IMR-90 (cell line): Measurements from ENCODE around the gene USP24. TPM values are rescaled to one million over a fixed set of nuclear protein-coding genes. Genes with fewer than 3 reads are reported as not detected.

ENCODE experiments used
- ATAC-seq: fragments of 200-7000 bp; cut with Tn5 transposase; 2 replicates; pipeline ENCODE4 v1.9.1; 2020; ENCODE audit warnings: low read depth, mild to moderate bottlenecking, moderate library complexity
- BruUV-seq: library from RNA; stranded (reverse); fragments of 400-500 nt; replicated peaks from 2 replicates; lab custom pipeline; 2021; lab: Mats Ljungman, UMichigan
- CTCF ChIA-PET: fragments of 300-600 bp; formaldehyde crosslinking; extraction: SDS; loops from one replicate; lab custom pipeline; 2021; ENCODE audit warnings: antibody characterized with exemption; lab: Yijun Ruan, JAX
- POLR2A ChIA-PET: fragments of 300-600 bp; sonication (Branson Sonifier 250); formaldehyde crosslinking; loops from one replicate; lab custom pipeline; 2022; ENCODE audit warnings: antibody characterized with exemption; ENCODE audit not compliant: unreplicated experiment; lab: Charles Lee
- DNase-seq: peaks from one replicate; pipeline ENCODE4 v3.0.0; 2013
- H2AFZ ChIP-seq: replicated peaks from 2 replicates; pipeline ENCODE3; 2013; ENCODE audit warnings: low read length, mild to moderate bottlenecking; ENCODE audit not compliant: poor library complexity
- H2AK5ac ChIP-seq: 2 replicates; pipeline ENCODE4 v1.6.1; 2013; ENCODE audit warnings: low read depth, low read length, inconsistent platforms
- H2AK9ac ChIP-seq: replicated peaks from 2 replicates; pipeline ENCODE3; 2013; ENCODE audit warnings: mild to moderate bottlenecking, low read depth, low read length, moderate library complexity; ENCODE audit not compliant: poor library complexity
- H2BK120ac ChIP-seq: 2 replicates; pipeline ENCODE4 v1.6.1; 2013; ENCODE audit warnings: low read depth, low read length, inconsistent platforms
- H2BK15ac ChIP-seq: 3 replicates; pipeline ENCODE4 v1.6.1; 2013; ENCODE audit warnings: low read depth, low read length, inconsistent platforms
- H2BK20ac ChIP-seq: 2 replicates; pipeline ENCODE4 v1.6.1; 2013; ENCODE audit warnings: low read depth, mild to moderate bottlenecking, inconsistent platforms, low read length, moderate library complexity
- H2BK5ac ChIP-seq: 2 replicates; pipeline ENCODE4 v1.6.1; 2013; ENCODE audit warnings: mild to moderate bottlenecking, low read depth, low read length, inconsistent platforms; ENCODE audit not compliant: poor library complexity, severe bottlenecking
- H3K14ac ChIP-seq: replicated peaks from 2 replicates; pipeline ENCODE4 v1.6.1; 2013; ENCODE audit warnings: low read depth, low read length, inconsistent platforms
- H3K18ac ChIP-seq: 2 replicates; pipeline ENCODE4 v1.6.1; 2013; ENCODE audit warnings: low read depth, low read length, control low read depth
- H3K23ac ChIP-seq: 2 replicates; pipeline ENCODE4 v1.6.1; 2013; ENCODE audit warnings: low read depth, low read length, inconsistent platforms
- H3K27ac ChIP-seq: 2 replicates; pipeline ENCODE4 v1.5.1; 2013; ENCODE audit warnings: mild to moderate bottlenecking, control low read depth, low read length; ENCODE audit not compliant: insufficient read depth
- H3K27me3 ChIP-seq: 2 replicates; pipeline ENCODE4 v1.6.1; 2013; ENCODE audit warnings: low read length; ENCODE audit not compliant: control insufficient read depth, insufficient read depth
- H3K36me3 ChIP-seq: 2 replicates; pipeline ENCODE4 v1.6.1; 2013; ENCODE audit warnings: low read length, mixed read lengths; ENCODE audit not compliant: control insufficient read depth, insufficient read depth
- H3K4ac ChIP-seq: 2 replicates; pipeline ENCODE4 v1.6.1; 2013; ENCODE audit warnings: low read depth, low read length, inconsistent platforms
- H3K4me1 ChIP-seq: 2 replicates; pipeline ENCODE4 v1.6.1; 2013; ENCODE audit warnings: low read length, mixed read lengths; ENCODE audit not compliant: control insufficient read depth, insufficient read depth
- H3K4me2 ChIP-seq: 2 replicates; pipeline ENCODE4 v1.6.1; 2013; ENCODE audit warnings: low read depth, mild to moderate bottlenecking, control low read depth, low read length, moderate library complexity
- H3K4me3 ChIP-seq: 2 replicates; pipeline ENCODE4 v1.5.1; 2013; ENCODE audit warnings: low read depth, mild to moderate bottlenecking, control low read depth, low read length, moderate library complexity; ENCODE audit not compliant: insufficient read depth
- H3K56ac ChIP-seq: 2 replicates; pipeline ENCODE4 v1.6.1; 2013; ENCODE audit warnings: low read length, inconsistent platforms; ENCODE audit not compliant: insufficient read depth; ENCODE audit errors: extremely low read depth
- H3K79me1 ChIP-seq, 2 experiments: 2 replicates each; pipeline ENCODE4 v1.6.1; 2013; ENCODE audit warnings: low read length in 2 of 2, inconsistent platforms in 1 of 2, low read depth in 1 of 2
- H3K9ac ChIP-seq: 2 replicates; pipeline ENCODE4 v1.6.1; 2013; ENCODE audit warnings: low read depth, low read length, control low read depth
- H3K9me1 ChIP-seq: 2 replicates; pipeline ENCODE4 v1.6.1; 2013; ENCODE audit warnings: low read length, inconsistent platforms; ENCODE audit not compliant: insufficient read depth
- H3K9me3 ChIP-seq: 2 replicates; pipeline ENCODE4 v1.6.1; 2013; ENCODE audit warnings: low read length; ENCODE audit not compliant: control insufficient read depth, insufficient read depth
- H4K20me1 ChIP-seq: 2 replicates; pipeline ENCODE4 v1.6.1; 2013; ENCODE audit warnings: low read length, inconsistent platforms; ENCODE audit not compliant: insufficient read depth
- H4K5ac ChIP-seq: 2 replicates; pipeline ENCODE4 v1.6.1; 2013; ENCODE audit warnings: mild to moderate bottlenecking, low read depth, low read length, control low read depth
- H4K8ac ChIP-seq, 2 experiments: 2 replicates each; pipeline ENCODE4 v1.6.1; 2013; ENCODE audit warnings: low read depth in 2 of 2, low read length in 2 of 2, control low read depth in 1 of 2, inconsistent platforms in 1 of 2
- H4K91ac ChIP-seq: 2 replicates; pipeline ENCODE4 v1.6.1; 2013; ENCODE audit warnings: low read depth, low read length, inconsistent platforms; ENCODE audit not compliant: insufficient read depth
- BHLHE40 ChIP-seq: fragments of 150-350 bp; IDR thresholded peaks from 2 replicates; pipeline ENCODE4 v1.6.1; 2016; ENCODE audit warnings: mild to moderate bottlenecking, low read depth, low read length
- CEBPB ChIP-seq: IDR thresholded peaks from 2 replicates; pipeline ENCODE4 v1.6.1; 2012; ENCODE audit warnings: low read depth, low read length, improper control_type of control experiment
- CHD1 ChIP-seq: IDR thresholded peaks from 2 replicates; pipeline ENCODE4 v1.6.1; 2012; ENCODE audit warnings: low read depth, low read length, improper control_type of control experiment
- CTCF ChIP-seq: conservative IDR thresholded peaks from 2 replicates; pipeline ENCODE4 v1.5.1; 2012; ENCODE audit warnings: mild to moderate bottlenecking, low read depth, low read length, improper control_type of control experiment
- ELK1 ChIP-seq: fragments of 150-350 bp; IDR thresholded peaks from 2 replicates; pipeline ENCODE4 v1.6.1; 2016; ENCODE audit warnings: low read depth, mild to moderate bottlenecking, low read length, moderate library complexity, borderline replicate concordance
- FOS ChIP-seq: fragments of 150-350 bp; IDR thresholded peaks from 2 replicates; pipeline ENCODE4 v1.6.1; 2016; ENCODE audit warnings: low read depth, low read length
- MAFK ChIP-seq: IDR thresholded peaks from 2 replicates; pipeline ENCODE4 v1.6.1; 2012; ENCODE audit warnings: low read depth, low read length, improper control_type of control experiment
- MAZ ChIP-seq: IDR thresholded peaks from 2 replicates; pipeline ENCODE4 v1.6.1; 2012; ENCODE audit warnings: low read depth, mild to moderate bottlenecking, low read length, improper control_type of control experiment, moderate library complexity, borderline replicate concordance
- MXI1 ChIP-seq: IDR thresholded peaks from 2 replicates; pipeline ENCODE4 v1.6.1; 2012; ENCODE audit warnings: low read depth, mild to moderate bottlenecking, low read length, moderate library complexity, borderline replicate concordance
- NFE2L2 ChIP-seq: fragments of 150-350 bp; IDR thresholded peaks from 2 replicates; pipeline ENCODE4 v1.6.1; 2016; ENCODE audit warnings: low read depth, mild to moderate bottlenecking, low read length
- POLR2A ChIP-seq: IDR thresholded peaks from 2 replicates; pipeline ENCODE4 v1.6.1; 2012; ENCODE audit warnings: mild to moderate bottlenecking, low read depth, low read length
- RAD21 ChIP-seq: IDR thresholded peaks from 2 replicates; pipeline ENCODE4 v1.6.1; 2012; ENCODE audit warnings: low read length, improper control_type of control experiment
- RCOR1 ChIP-seq: IDR thresholded peaks from 2 replicates; pipeline ENCODE4 v1.6.1; 2012; ENCODE audit warnings: mild to moderate bottlenecking, low read length, improper control_type of control experiment; ENCODE audit not compliant: insufficient replicate concordance
- RFX5 ChIP-seq: IDR thresholded peaks from 2 replicates; pipeline ENCODE4 v1.8.0; 2012; ENCODE audit warnings: low read depth, mild to moderate bottlenecking, low read length, moderate library complexity
- SMC3 ChIP-seq: fragments of 150-350 bp; IDR thresholded peaks from 2 replicates; pipeline ENCODE4 v1.6.1; 2016; ENCODE audit warnings: low read depth, mild to moderate bottlenecking, antibody characterized with exemption, low read length, moderate library complexity
- USF2 ChIP-seq: fragments of 150-350 bp; IDR thresholded peaks from 2 replicates; pipeline ENCODE4 v1.6.1; 2017; ENCODE audit warnings: mild to moderate bottlenecking, antibody characterized with exemption, low read length, low read depth
- WGBS, 2 experiments: methylation state at CpG; one replicate each; pipeline versions ENCODE4 v1.1.5 to v1.1.7; 2013; ENCODE audit warnings: missing lambda C conversion rate in 2 of 2; ENCODE audit not compliant: insufficient read length in 1 of 2; ENCODE audit errors: extremely low coverage in 2 of 2; 5-methylcytosine and 5-hydroxymethylcytosine counted together
- dilution Hi-C: fragments of 300-500 bp; cut with HindIII; formaldehyde crosslinking; loops from one replicate; pipeline ENCODE4 v1.14.3; 2018; ENCODE audit warnings: low sequenced_read_pairs; ENCODE audit not compliant: unreplicated experiment
- in situ Hi-C: fragments of 300-500 bp; cut with MboI; formaldehyde crosslinking; loops from 3 replicates; pipeline ENCODE4 v1.14.3; 2019; ENCODE audit warnings: low sequenced_read_pairs, inconsistent platforms, mixed read lengths
- intact Hi-C: fragments of 100-400 bp; cut with micrococcal nuclease; formaldehyde crosslinking; loops from 2 replicates; pipeline ENCODE4 v1.10.0; 2022
- polyA plus RNA-seq, 3 experiments: library from polyadenylated mRNA; depleted of rRNA; stranded (reverse); fragments of >200 nt; gene quantifications; 2 replicates each; pipeline ENCODE4 v1.2.3, GENCODE V29; 2012; ENCODE audit warnings: low replicate concordance in 1 of 3
- total RNA-seq: library from RNA; depleted of rRNA; stranded (reverse); fragments of >200 nt; gene quantifications from 2 replicates; pipeline ENCODE4 v1.2.3, GENCODE V29; 2012

USP24 gene
- total and polyA plus RNA-seq, 2 of the 4 experiments (the other 2 are of a cell fraction): 8.4 to 36.7 TPM

DNA sequence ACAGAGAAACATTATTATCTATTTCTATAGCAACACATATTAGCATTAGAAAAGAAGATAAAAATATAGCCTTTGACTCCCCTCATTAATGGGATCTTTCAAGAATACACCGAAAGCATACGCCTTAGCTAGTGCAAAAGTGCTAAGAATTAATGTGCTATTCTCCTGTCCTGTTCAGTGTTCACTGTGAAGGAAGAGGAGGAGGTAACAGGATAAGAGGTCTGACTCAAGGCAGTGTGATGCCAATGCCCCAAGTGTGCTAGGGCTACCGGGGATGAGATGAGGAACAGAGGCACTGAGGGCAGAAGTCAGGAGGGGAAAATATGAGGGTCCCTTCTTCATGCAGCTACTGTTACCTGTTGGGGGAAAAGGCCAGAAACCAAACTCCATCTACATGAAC lies 43.5 kb downstream of the USP24 start:
- Histone ChIP-seq H3K23ac (no peak overlapping the region), H2AK5ac (no peak overlapping the region), H2BK20ac (no peak overlapping the region), H3K4ac (no peak overlapping the region), H2AFZ (no peak overlapping the region), H4K5ac (no peak overlapping the region), H3K79me1 (peaks cover 7 to 29% of the 10 kb centered on the region in 2 experiments), H3K56ac (no peak overlapping the region), H3K9ac (no peak overlapping the region), H2BK120ac (no peak overlapping the region), H4K91ac (no peak overlapping the region), H3K36me3 (peaks cover 8% of the 10 kb centered on the region), H2AK9ac (no peak overlapping the region), H3K4me2 (no peak overlapping the region), H3K18ac (no peak overlapping the region), H3K27ac (no peak overlapping the region), H3K27me3 (no peaks in the 10 kb centered on the region), H2BK15ac (no peak overlapping the region), H3K4me3 (no peak overlapping the region), H3K9me3 (no peaks in the 10 kb centered on the region), H2BK5ac (no peak overlapping the region), H3K9me1 (peaks cover 5% of the 10 kb centered on the region), H4K8ac (no peak overlapping the region), H4K20me1 (peaks cover 3% of the 10 kb centered on the region; the same call in 1 of the 2 replicates), H3K4me1 (no peaks in the 10 kb centered on the region; the same call in 1 of the 2 replicates), H3K14ac (no peak overlapping the region)
- intact Hi-C loops: no loop called here
- WGBS, 2 experiments: 100% methylated on average over 1 of the region's 3 CpGs; no CpG with 5 or more reads in 1 of the 2 experiments
- ChIA-PET POLR2A (no interaction called here), CTCF (no interaction called here)
- in situ Hi-C loops: no loop called here
- TF ChIP-seq SMC3 (no peak), NFE2L2 (no peak), FOS (no peak), RFX5 (no peak), POLR2A (no peak), ELK1 (no peak), CHD1 (no peak), USF2 (no peak), RCOR1 (no peak), CTCF (no peak), MAFK (no peak), BHLHE40 (no peak), RAD21 (no peak), MXI1 (no peak), MAZ (no peak), CEBPB (no peak)
- no TSS peak for BruUV-seq
- dilution Hi-C loops: no loop called here
- DNase-seq (no peak), ATAC-seq (no peak)
